NT2/D1 (cell line): ENCODE results near the gene NPHP1.
"Not testable (repeated sequence)": the region's sequence is repeated elsewhere in the genome, so short reads cannot be mapped to it uniquely, and the experiment has no call there.

Source experiments
- YY1 ChIP-seq: IDR thresholded peaks from 2 replicates; pipeline ENCODE4 v1.6.1; 2011; ENCODE audit not compliant: insufficient read length, insufficient read depth
- ZNF274 ChIP-seq: IDR thresholded peaks from 2 replicates; pipeline ENCODE4 v1.6.1; 2011; ENCODE audit warnings: mild to moderate bottlenecking, low read depth, low read length

DNA sequence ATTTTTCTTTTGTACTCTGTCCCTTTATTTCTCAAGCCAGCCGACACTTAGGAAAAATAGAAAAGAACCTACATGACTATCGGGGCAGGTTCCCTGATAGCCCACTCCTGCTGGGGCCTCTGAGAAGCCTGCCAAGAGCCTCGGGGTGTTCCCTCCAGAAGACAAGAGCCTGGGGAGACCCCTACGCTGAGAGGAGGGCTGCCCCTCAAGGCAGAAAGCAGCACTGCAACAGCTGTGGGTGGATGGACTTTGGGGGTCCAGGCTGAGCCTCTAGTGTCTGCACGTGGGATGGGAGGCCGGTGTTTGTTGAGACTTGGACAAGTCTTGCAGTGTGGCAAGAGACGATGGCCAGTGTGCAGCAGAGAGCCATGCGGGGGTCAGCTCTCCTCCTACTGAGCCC is 121.7 kb downstream of the NPHP1 start:
- TF ChIP-seq ZNF274, YY1: not testable (repeated sequence)
